GM21390 (cell line): Measurements from ENCODE around the gene FANCG.

Source experiments
- ATAC-seq: cut with Tn5 transposase; IDR thresholded peaks from one replicate; pipeline ENCODE4 v1.9.1; 2021; ENCODE audit not compliant: unreplicated experiment

The FANCG gene

GRCh38 chr9:35026671-35027070 lies 53.1 kb downstream of the FANCG start:
- ATAC-seq: no peak
